Spinal cord (tissue), 10 donors: Measurements from ENCODE around the gene TCF7. TPM values are rescaled to one million over a fixed set of nuclear protein-coding genes. Genes with fewer than 3 reads are reported as not detected.
A peak's percentile ranks its signal among the peaks of the same experiment; 100 is the strongest.

Experiments
- DNase-seq, 6 donors: peaks; one replicate each; pipeline versions ENCODE4 v3.0.0 to v3.0.0-alpha.2; 2013 to 2015; ENCODE audit warnings: low spot score in 6 of 6, low read depth in 4 of 6
- H3K27ac ChIP-seq: one replicate; pipeline ENCODE4 v1.5.1; 2013; ENCODE audit warnings: low read depth, low read length, control low read depth
- H3K27me3 ChIP-seq: one replicate; pipeline ENCODE4 v1.6.1; 2013; ENCODE audit warnings: low read length; ENCODE audit not compliant: control insufficient read depth, insufficient read depth
- H3K36me3 ChIP-seq: one replicate; pipeline ENCODE4 v1.6.1; 2013; ENCODE audit warnings: low read length; ENCODE audit not compliant: control insufficient read depth, insufficient read depth
- H3K4me1 ChIP-seq: one replicate; pipeline ENCODE4 v1.6.1; 2013; ENCODE audit warnings: low read length; ENCODE audit not compliant: control insufficient read depth, insufficient read depth
- H3K4me3 ChIP-seq: one replicate; pipeline ENCODE4 v1.5.1; 2013; ENCODE audit warnings: low read depth, low read length, control low read depth
- H3K9me3 ChIP-seq: one replicate; pipeline ENCODE4 v1.6.1; 2013; ENCODE audit warnings: low read length; ENCODE audit not compliant: control insufficient read depth, insufficient read depth
- WGBS: methylation state at CpG from one replicate; pipeline ENCODE4 v1.1.5; 2013; ENCODE audit warnings: missing lambda C conversion rate; ENCODE audit not compliant: insufficient coverage; 5-methylcytosine and 5-hydroxymethylcytosine counted together
- polyA plus RNA-seq, 2 donors: library from polyadenylated mRNA; unstranded; fragments of 120-200 nt; gene quantifications; one replicate each; pipeline ENCODE4 v1.2.1, GENCODE V29; 2013; ENCODE audit not compliant: insufficient read length in 2 of 2
- total RNA-seq, 2 donors: library from RNA; depleted of rRNA in 1 of 2; stranded (reverse); fragments of 120-200 nt in 1 of 2; fragments of >200 nt in 1 of 2; gene quantifications; one replicate each; pipeline versions ENCODE4 v1.2.3 to v1.2.4, GENCODE V29; 2013 to 2014
- donor health status: healthy.

The TCF7 gene
- total and polyA plus RNA-seq, 4 donors = 0.79 to 9.4 (median 6.8) TPM

- no peaks in the 10 kb centered on the region for H3K9me3 ChIP-seq
- no peak overlapping the region for H3K27ac ChIP-seq
- 88% methylated on average over 12 of the region's 12 CpGs for WGBS
- no peak for DNase-seq
- H3K27me3 ChIP-seq = no peaks in the 10 kb centered on the region
- H3K4me3 ChIP-seq = no peak overlapping the region
- peaks cover 43% of the 10 kb centered on the region for H3K36me3 ChIP-seq
- peaks cover 59% of the 10 kb centered on the region for H3K4me1 ChIP-seq
Measured at GRCh38 chr5:134119720-134120119, 5.2 kb downstream of the TCF7 start.

- Histone ChIP-seq H3K27me3 (no peaks in the 10 kb centered on the region), H3K9me3 (no peaks in the 10 kb centered on the region), H3K27ac (no peak overlapping the region), H3K4me3 (no peak overlapping the region), H3K4me1 (peaks cover 62% of the 10 kb centered on the region), H3K36me3 (peaks cover 47% of the 10 kb centered on the region)
- no peak for DNase-seq
- WGBS = 83% methylated on average over 16 of the region's 17 CpGs
Measured at GRCh38 chr5:134120386-134121138, 6.1 kb downstream of the TCF7 start.

- H3K36me3 ChIP-seq = peaks cover 54% of the 10 kb centered on the region
- H3K4me3 ChIP-seq = no peak overlapping the region
- no peak for DNase-seq
- no peak overlapping the region for H3K27ac ChIP-seq
- peaks cover 74% of the 10 kb centered on the region for H3K4me1 ChIP-seq
- 92% methylated on average over 2 of the region's 3 CpGs for WGBS
- no peaks in the 10 kb centered on the region for H3K27me3 ChIP-seq
- H3K9me3 ChIP-seq = no peaks in the 10 kb centered on the region
Measured at GRCh38 chr5:134122530-134122929, 8.0 kb downstream of the TCF7 start.

GRCh38 chr5:134123360-134123759 is 8.9 kb downstream of the TCF7 start:
- Histone ChIP-seq H3K36me3 (peaks cover 62% of the 10 kb centered on the region), H3K4me1 (peaks cover 78% of the 10 kb centered on the region), H3K9me3 (no peaks in the 10 kb centered on the region), H3K27ac (no peak overlapping the region), H3K27me3 (no peaks in the 10 kb centered on the region), H3K4me3 (no peak overlapping the region)
- WGBS = 92% methylated on average over 5 of the region's 6 CpGs
- DNase-seq = no peak

GRCh38 chr5:134124289-134125038 is 10.0 kb downstream of the TCF7 start:
- DNase-seq = no peak
- H3K4me3 ChIP-seq = no peak overlapping the region
- H3K27me3 ChIP-seq = no peaks in the 10 kb centered on the region
- peak overlapping the region; percentile 41 for H3K27ac ChIP-seq
- H3K9me3 ChIP-seq = no peaks in the 10 kb centered on the region
- WGBS = 94% methylated on average over 3 of the region's 8 CpGs
- H3K4me1 ChIP-seq = peaks cover 84% of the 10 kb centered on the region
- peaks cover 69% of the 10 kb centered on the region for H3K36me3 ChIP-seq

- Histone ChIP-seq H3K36me3 (peaks cover 69% of the 10 kb centered on the region), H3K27me3 (no peaks in the 10 kb centered on the region), H3K27ac (peak overlapping the region; percentile 41), H3K9me3 (no peaks in the 10 kb centered on the region), H3K4me1 (peaks cover 87% of the 10 kb centered on the region), H3K4me3 (no peak overlapping the region)
- DNase-seq = peak in 2 of 6 donors; percentile 48 to 73
- 51% methylated on average over 10 of the region's 14 CpGs for WGBS
Measured at GRCh38 chr5:134125039-134126015, 10.8 kb downstream of the TCF7 start.

- Histone ChIP-seq H3K27me3 (no peaks in the 10 kb centered on the region), H3K4me3 (no peak overlapping the region), H3K36me3 (peaks cover 76% of the 10 kb centered on the region), H3K27ac (no peak overlapping the region), H3K4me1 (peaks cover 87% of the 10 kb centered on the region), H3K9me3 (no peaks in the 10 kb centered on the region)
- peak in 1 of 6 donors; percentile 33 for DNase-seq
- WGBS = 70% methylated on average over 13 of the region's 15 CpGs
Measured at GRCh38 chr5:134127376-134127861, 12.9 kb downstream of the TCF7 start.

GRCh38 chr5:134127988-134128647 is 13.6 kb downstream of the TCF7 start:
- peaks cover 82% of the 10 kb centered on the region for H3K4me1 ChIP-seq
- WGBS = 66% methylated on average over 12 of the region's 18 CpGs
- H3K27me3 ChIP-seq = no peaks in the 10 kb centered on the region
- H3K4me3 ChIP-seq = no peak overlapping the region
- H3K9me3 ChIP-seq = no peaks in the 10 kb centered on the region
- no peak overlapping the region for H3K27ac ChIP-seq
- H3K36me3 ChIP-seq = peaks cover 76% of the 10 kb centered on the region
- DNase-seq = no peak

GRCh38 chr5:134128648-134128995 is 14.1 kb downstream of the TCF7 start:
- DNase-seq = no peak
- H3K4me3 ChIP-seq = no peak overlapping the region
- no peaks in the 10 kb centered on the region for H3K9me3 ChIP-seq
- H3K4me1 ChIP-seq = peaks cover 81% of the 10 kb centered on the region
- 83% methylated on average over 3 of the region's 5 CpGs for WGBS
- H3K27ac ChIP-seq = no peak overlapping the region
- no peaks in the 10 kb centered on the region for H3K27me3 ChIP-seq
- H3K36me3 ChIP-seq = peaks cover 76% of the 10 kb centered on the region
